ENCODE measurements around the gene LTBP1. TPM values are rescaled to one million over a fixed set of nuclear protein-coding genes. Genes with fewer than 3 reads are reported as not detected.

LTBP1 gene
- total RNA-seq, 1 experiment from 2014 or later = 28.5 TPM

GRCh38 chr2:33262097-33262496 is 315.3 kb downstream of the LTBP1 start:
- no CpG with 5 or more reads among the region's 4 CpGs for WGBS (ENCODE audit: extremely low coverage, insufficient read length, low lambda C conversion rate)

More at GRCh38 chr2:33262097-33262496, 315.3 kb downstream of the LTBP1 start:
- Histone ChIP-seq H3K79me1 (ENCODE audit: insufficient read depth, low read depth, low read length, poor library complexity, severe bottlenecking) (no peaks in the 10 kb centered on the region), H3T11ph (ENCODE audit: low read length) (no peak overlapping the region), H3K18ac (ENCODE audit: insufficient read length, low read depth, low read length) (no peak overlapping the region), H3K4ac (ENCODE audit: low read depth, low read length) (no peak overlapping the region), H3K79me2 (ENCODE audit: insufficient read depth, low read length) (no peaks in the 10 kb centered on the region), H3K4me2 (ENCODE audit: insufficient read depth, insufficient read length, low read length) (no peak overlapping the region), H2BK20ac (ENCODE audit: low read depth, low read length, poor library complexity, severe bottlenecking) (no peak overlapping the region), H2BK15ac (ENCODE audit: low read depth, low read length) (no peak overlapping the region), H3K14ac (ENCODE audit: insufficient read depth, low read length) (no peak overlapping the region), H2BK12ac (ENCODE audit: insufficient read length, low read depth, low read length) (no peak overlapping the region), H3K27me3 (ENCODE audit: insufficient read depth, low read length) (no peaks in the 10 kb centered on the region), H3K9ac (ENCODE audit: extremely low read depth, insufficient read length, low read length) (no peak overlapping the region), H4K8ac (replicated peaks; ENCODE audit: insufficient read length, low read depth, low read length) (no peak overlapping the region), H2BK120ac (ENCODE audit: low read depth, low read length, poor library complexity, severe bottlenecking) (no peak overlapping the region), H4K5ac (ENCODE audit: insufficient read length, low read depth, low read length) (no peak overlapping the region), H4K20me1 (ENCODE audit: control insufficient read depth, insufficient read depth, insufficient read length) (no peaks in the 10 kb centered on the region), H3K23me2 (ENCODE audit: insufficient read length, low read depth, low read length, poor library complexity, severe bottlenecking) (no peaks in the 10 kb centered on the region), H3K56ac (ENCODE audit: insufficient read length, low read depth, low read length) (no peak overlapping the region), H2AFZ (ENCODE audit: low read length) (no peak overlapping the region), H3K23ac (ENCODE audit: insufficient read length, low read depth, low read length) (no peak overlapping the region), H4K91ac (ENCODE audit: insufficient read length, low read depth, low read length) (no peak overlapping the region), H3K27ac (ENCODE audit: insufficient read length, low read depth, low read length) (no peak overlapping the region), H3K9me3 (ENCODE audit: control insufficient read depth, low read depth, low read length) (no peaks in the 10 kb centered on the region), H2BK5ac (ENCODE audit: insufficient read length, low read length) (no peak overlapping the region), H2AK5ac (ENCODE audit: insufficient read length, low read length) (no peak overlapping the region), H3K4me1 (ENCODE audit: insufficient read depth, low read length) (no peaks in the 10 kb centered on the region)
- no peak for TF ChIP-seq CTCF (conservative IDR thresholded peaks at IDR 0.05)
- Mint-ChIP-seq H3K27ac (no peak overlapping the region), H3K36me3 (ENCODE audit: insufficient read depth in 1 of 3, low read depth in 3 of 3) (peaks cover 0 to 13% (median 13%) of the 10 kb centered on the region in 3 experiments; a peak in 5 of 7 replicates), H3K4me1 (no peaks in the 10 kb centered on the region), H3K4me3 (no peak overlapping the region), H3K27me3 (ENCODE audit: low read depth) (no peaks in the 10 kb centered on the region), H3K9me3 (no peaks in the 10 kb centered on the region)
- no peak for DNase-seq
